UCSD-AML1 (cell line): ENCODE results near the gene FBXL16.

Source experiments
- DNase-seq: peaks from one replicate; lab custom pipeline; 2025; ENCODE audit not compliant: unreplicated experiment; lab: John Stamatoyannopoulos, UW

Gene FBXL16

GRCh38 chr16:667113-667779 lies 38.4 kb downstream of the FBXL16 start:
- no peak for DNase-seq

- DNase-seq, result no peak
Observed at GRCh38 chr16:666572-666971, 39.0 kb downstream of the FBXL16 start.

GRCh38 chr16:662597-662996 lies 43.0 kb downstream of the FBXL16 start:
- DNase-seq, result no peak

- no peak for DNase-seq
Observed at GRCh38 chr16:662095-662494, 43.5 kb downstream of the FBXL16 start.

- DNase-seq, result no peak
Observed at GRCh38 chr16:661184-661821, 44.3 kb downstream of the FBXL16 start.

GRCh38 chr16:660459-661183 lies 45.0 kb downstream of the FBXL16 start:
- peak; percentile 35 for DNase-seq

- DNase-seq, result no peak
Observed at GRCh38 chr16:660132-660458, 45.5 kb downstream of the FBXL16 start.

- DNase-seq, result no peak
Observed at GRCh38 chr16:659618-660017, 46.0 kb downstream of the FBXL16 start.

- no peak for DNase-seq
Observed at GRCh38 chr16:658679-659571, 46.7 kb downstream of the FBXL16 start.

GRCh38 chr16:657487-657886 lies 48.1 kb downstream of the FBXL16 start:
- no peak for DNase-seq

- no peak for DNase-seq
Observed at GRCh38 chr16:654034-654433, 51.6 kb downstream of the FBXL16 start.

- DNase-seq, result no peak
Observed at GRCh38 chr16:652454-653305, 52.9 kb downstream of the FBXL16 start.

- no peak for DNase-seq
Observed at GRCh38 chr16:651844-652243, 53.8 kb downstream of the FBXL16 start.

GRCh38 chr16:649631-650030 lies 56.0 kb downstream of the FBXL16 start:
- no peak for DNase-seq

GRCh38 chr16:648781-649589 lies 56.6 kb downstream of the FBXL16 start, which contains the start of gene WDR90:
TSS of gene WDR90 (plus strand) at chr16:649365. CDS start at chr16:649417, 52 bp downstream.
- peak; percentile 92 for DNase-seq

GRCh38 chr16:648071-648780 lies 57.4 kb downstream of the FBXL16 start:
- DNase-seq, result peak; percentile 59

- DNase-seq, result no peak
Observed at GRCh38 chr16:647173-647902, 58.3 kb downstream of the FBXL16 start.

GRCh38 chr16:646679-647172 lies 58.9 kb downstream of the FBXL16 start:
- DNase-seq, result no peak
